Fibroblast of lung (primary cell): ENCODE results near the gene HSPA4. TPM values are rescaled to one million over a fixed set of nuclear protein-coding genes. Genes with fewer than 3 reads are reported as not detected.
"Not testable (repeated sequence)": the region's sequence is repeated elsewhere in the genome, so short reads cannot be mapped to it uniquely, and the experiment has no call there.

Experiments
- DNase-seq, 2 donors: peaks; one replicate each; pipeline versions ENCODE4 v3.0.0 to v3.0.0-alpha.2; 2010; ENCODE audit warnings: low read depth in 2 of 2
- H2AFZ ChIP-seq: 2 replicates; pipeline ENCODE4 v1.5.1; 2012; ENCODE audit warnings: low read length, control low read depth, inconsistent platforms
- H3K27ac ChIP-seq: 2 replicates; pipeline ENCODE4 v1.5.1; 2011; ENCODE audit warnings: low read length, control low read depth; ENCODE audit not compliant: insufficient read depth
- H3K27me3 ChIP-seq: 2 replicates; pipeline ENCODE4 v1.5.1; 2011; ENCODE audit warnings: mild to moderate bottlenecking, low read length; ENCODE audit not compliant: control insufficient read depth, insufficient read depth
- H3K36me3 ChIP-seq: 2 replicates; pipeline ENCODE4 v1.5.1; 2011; ENCODE audit warnings: low read length; ENCODE audit not compliant: control insufficient read depth, insufficient read depth
- H3K4me1 ChIP-seq: 2 replicates; pipeline ENCODE4 v1.5.1; 2011; ENCODE audit warnings: low read length; ENCODE audit not compliant: control insufficient read depth, insufficient read depth; ENCODE audit errors: extremely low read depth
- H3K4me2 ChIP-seq: 2 replicates; pipeline ENCODE4 v1.5.1; 2011; ENCODE audit warnings: low read length, control low read depth; ENCODE audit not compliant: insufficient read depth; ENCODE audit errors: extremely low read depth
- H3K4me3 ChIP-seq, 4 experiments: fragments of 200-600 bp in 1 of 4; sonication (generic) in 1 of 4; replicated peaks in 1 of 4; 2 replicates each; pipeline ENCODE4 v1.5.1; 2011 to 2016; ENCODE audit warnings: low read length in 4 of 4, low read depth in 3 of 4, mild to moderate bottlenecking in 3 of 4, control low read depth in 2 of 4, inconsistent platforms in 1 of 4, mixed read lengths in 1 of 4; ENCODE audit not compliant: insufficient read depth in 1 of 4; ENCODE audit errors: control extremely low read depth in 1 of 4
- H3K79me2 ChIP-seq: 2 replicates; pipeline ENCODE4 v1.5.1; 2012; ENCODE audit warnings: mild to moderate bottlenecking, low read length, inconsistent platforms; ENCODE audit not compliant: control insufficient read depth, insufficient read depth
- H3K9ac ChIP-seq: 2 replicates; pipeline ENCODE4 v1.5.1; 2011; ENCODE audit warnings: mild to moderate bottlenecking, low read length, control low read depth; ENCODE audit not compliant: insufficient read depth
- H3K9me3 ChIP-seq: 2 replicates; pipeline ENCODE4 v1.5.1; 2012; ENCODE audit warnings: low read depth, low read length; ENCODE audit not compliant: control insufficient read depth, insufficient read depth
- H4K20me1 ChIP-seq: 2 replicates; pipeline ENCODE4 v1.5.1; 2011; ENCODE audit warnings: low read length; ENCODE audit not compliant: control insufficient read depth, insufficient read depth; ENCODE audit errors: extremely low read depth
- CTCF ChIP-seq, 2 donors: IDR thresholded peaks in 1 of 2; conservative IDR thresholded peaks in 1 of 2; 1 replicate in 1 of 2; 2 replicates in 1 of 2; pipeline ENCODE4 v1.5.1; 2011 to 2012; ENCODE audit warnings: low read length in 2 of 2, control low read depth in 1 of 2, inconsistent platforms in 1 of 2, low read depth in 1 of 2, mild to moderate bottlenecking in 1 of 2
- EZH2 ChIP-seq: IDR thresholded peaks from 2 replicates; pipeline ENCODE4 v1.5.1; 2012; ENCODE audit warnings: low read length, control low read depth, mild to moderate bottlenecking; ENCODE audit errors: missing control alignments
- polyA plus RNA-seq, 2 donors: library from polyadenylated mRNA; depleted of rRNA in 1 of 2; stranded (reverse) in 1 of 2; unstranded in 1 of 2; fragments of >200 nt; gene quantifications; 2 replicates each; pipeline ENCODE4 v1.2.1, GENCODE V29; 2011 to 2012; ENCODE audit warnings: missing spikeins in 1 of 2
- total RNA-seq: library from RNA; depleted of rRNA; stranded (reverse); fragments of >200 nt; gene quantifications from 2 replicates; pipeline ENCODE4 v1.2.1, GENCODE V29; 2014

Gene HSPA4
- total and polyA plus RNA-seq, 2 donors (not counting 1 experiment from before 2014, with no cell fraction given), result 89.1 to 108 TPM

DNA sequence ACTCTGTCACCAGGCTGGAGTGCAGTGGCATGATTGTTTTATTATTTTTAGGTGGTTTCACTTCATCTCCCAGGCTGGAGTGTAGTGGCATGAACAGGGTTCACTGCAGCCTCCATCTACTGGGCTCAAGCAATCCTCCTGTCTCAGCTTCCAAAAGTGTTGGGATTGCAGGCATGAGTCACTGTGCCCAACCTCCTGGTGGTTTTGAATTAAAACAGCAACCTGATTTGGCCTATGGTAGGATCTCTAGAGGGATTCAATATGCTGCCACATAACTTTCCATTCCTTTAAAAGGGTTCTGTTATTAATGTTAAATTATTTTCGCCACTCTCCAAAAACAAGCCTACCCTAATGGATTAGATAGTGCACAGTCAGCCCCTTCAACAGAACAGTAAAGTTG is 9.9 kb upstream of the HSPA4 start:
- peak; percentile 43 to 46 for DNase-seq
- Histone ChIP-seq H3K79me2 (no peaks in the 10 kb centered on the region), H3K4me3 (no peak overlapping the region), H4K20me1 (no peaks in the 10 kb centered on the region), H3K9me3 (no peaks in the 10 kb centered on the region), H3K36me3 (no peaks in the 10 kb centered on the region), H2AFZ (no peak overlapping the region), H3K27ac (no peak overlapping the region), H3K4me2 (no peak overlapping the region), H3K9ac (no peak overlapping the region), H3K4me1 (no peaks in the 10 kb centered on the region), H3K27me3 (no peaks in the 10 kb centered on the region)
- TF ChIP-seq EZH2 (no peak), CTCF (conservative IDR thresholded peaks at IDR 0.05 in 1 of 2, IDR thresholded peaks at IDR 0.05 in 1 of 2; ENCODE audit: low read depth in 1 of 2, low read length in 2 of 2) (peak in 1 of 2 donors; percentile 23)

- H3K4me1 ChIP-seq, H3K79me2 ChIP-seq, DNase-seq, H3K36me3 ChIP-seq, H3K27me3 ChIP-seq, H3K4me2 ChIP-seq, H3K9ac ChIP-seq, H3K9me3 ChIP-seq, H4K20me1 ChIP-seq, H2AFZ ChIP-seq, H3K4me3 ChIP-seq: not testable (repeated sequence)
- H3K27ac ChIP-seq, result peak overlapping the region; percentile 24
Observed at GRCh38 chr5:133046560-133046959, 5.3 kb upstream of the HSPA4 start.

DNA sequence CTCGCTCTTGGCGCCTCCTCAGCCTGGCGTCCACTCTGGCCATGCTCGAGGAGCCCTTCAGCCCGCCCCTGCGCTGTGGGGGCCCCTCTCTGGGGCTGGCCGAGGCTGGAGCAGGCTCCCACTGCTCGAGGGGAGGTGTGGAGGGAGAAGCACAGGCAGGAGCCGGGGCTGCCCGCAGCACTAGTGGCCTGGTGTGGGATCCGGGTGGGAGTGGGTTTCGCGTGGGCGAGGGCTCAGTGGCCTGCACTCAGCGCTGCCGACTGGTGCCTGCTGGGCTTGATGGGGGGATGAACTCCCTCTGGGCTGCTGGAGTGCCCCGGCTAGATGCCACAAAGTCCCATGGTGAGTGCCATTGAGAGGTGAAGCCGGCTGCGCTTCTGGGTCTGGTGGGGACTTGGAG is 4.4 kb upstream of the HSPA4 start:
- Histone ChIP-seq H3K27ac (no peak overlapping the region), H3K9ac (no peak overlapping the region), H3K36me3 (no peaks in the 10 kb centered on the region), H3K4me1 (no peaks in the 10 kb centered on the region), H2AFZ (no peak overlapping the region), H3K4me2 (no peak overlapping the region), H4K20me1 (no peaks in the 10 kb centered on the region), H3K79me2 (peaks cover 8% of the 10 kb centered on the region), H3K9me3 (no peaks in the 10 kb centered on the region), H3K4me3 (no peak overlapping the region), H3K27me3 (no peaks in the 10 kb centered on the region)
- TF ChIP-seq EZH2 (no peak), CTCF (conservative IDR thresholded peaks at IDR 0.05 in 1 of 2, IDR thresholded peaks at IDR 0.05 in 1 of 2; ENCODE audit: low read depth in 1 of 2, low read length in 2 of 2) (no peak)
- DNase-seq, result no peak
